ENCODE data around the gene CARS2. TPM values are rescaled to one million over a fixed set of nuclear protein-coding genes. Genes with fewer than 3 reads are reported as not detected.
"Not testable (repeated sequence)": the region's sequence is repeated elsewhere in the genome, so short reads cannot be mapped to it uniquely, and the experiment has no call there.

CARS2 gene
- total and polyA plus RNA-seq, 4 experiments from 2014 or later = 36.0 to 102 (median 79.6) TPM

- H3K4me3 Mint-ChIP-seq = peak overlapping the region; percentile 88 to 100 (median 96)
- Histone ChIP-seq H3K27ac (ENCODE audit: low read depth, low read length) (peak overlapping the region; percentile 92), H3K36me3 (ENCODE audit: insufficient read depth, low read length) (no peaks in the 10 kb centered on the region), H3K9me3 (ENCODE audit: control insufficient read depth in 1 of 2, low read length in 2 of 2) (no peaks in the 10 kb centered on the region), H3K4me1 (ENCODE audit: insufficient read depth, low read length) (peaks cover 22% of the 10 kb centered on the region), H3K27me3 (ENCODE audit: insufficient read depth, low read length) (no peaks in the 10 kb centered on the region), H3K4me3 (ENCODE audit: low read length in 2 of 2) (peak overlapping the region; percentile 94 to 98)
- peak overlapping the region; percentile 84 to 99 (median 98) for H3K27ac Mint-ChIP-seq
- peak in 3 of 5 donors; percentile 85 to 90 (median 88) for DNase-seq
- H3K4me1 Mint-ChIP-seq = peaks cover 13 to 41% (median 18%) of the 10 kb centered on the region in 4 donors
- peaks cover 0 to 2% of the 10 kb centered on the region in 2 donors for H3K27me3 Mint-ChIP-seq
- H3K36me3 Mint-ChIP-seq = peaks cover 0 to 28% of the 10 kb centered on the region in 2 donors
- intact Hi-C loops (cut with micrococcal nuclease) = no loop called here
- H3K9me3 Mint-ChIP-seq = peaks cover 0 to 9% (median 0%) of the 10 kb centered on the region in 8 donors
- POLR2A ChIA-PET (ENCODE audit: partially characterized antibody) = interaction anchor here (0.7 to 2.2 kb wide), 19 partner anchors 9 to 1875 kb away, joined by 3 to 26 read pairs (median 3); partner anchors contain the start of genes ANKRD10, NAXD, RAB20 and TUBGCP3
- CTCF ChIA-PET (ENCODE audit: partially characterized antibody) = interaction anchor here (0.6 to 0.8 kb wide), 2 partner anchors 9 to 31 kb away, joined by 3 read pairs; no protein-coding TSS in a partner anchor
These were observed 6.3 kb upstream of the CARS2 start for GRCh38 chr13:110712081-110712848.

GRCh38 chr13:110706570-110707372, 855 bp upstream of the CARS2 start:
- Mint-ChIP-seq H3K4me3 (peak overlapping the region; percentile 72 to 91 (median 88)), H3K9me3 (no peaks in the 10 kb centered on the region), H3K4me1 (peaks cover 31 to 55% (median 42%) of the 10 kb centered on the region in 4 donors), H3K27ac (peak overlapping the region; percentile 39 to 94 (median 83)), H3K36me3 (peaks cover 4 to 15% of the 10 kb centered on the region in 2 donors), H3K27me3 (no peaks in the 10 kb centered on the region)
- intact Hi-C loops (cut with micrococcal nuclease) = loop anchor here (1.0 to 2.0 kb wide), 2 partner anchors 9 to 446 kb away; no protein-coding TSS in a partner anchor
- Histone ChIP-seq H3K27ac (ENCODE audit: low read depth, low read length) (peak overlapping the region; percentile 74), H3K4me1 (ENCODE audit: insufficient read depth, low read length) (peaks cover 48% of the 10 kb centered on the region), H3K9me3 (ENCODE audit: control insufficient read depth in 1 of 2, low read length in 2 of 2) (no peaks in the 10 kb centered on the region), H3K27me3 (ENCODE audit: insufficient read depth, low read length) (no peaks in the 10 kb centered on the region), H3K4me3 (ENCODE audit: low read length in 2 of 2) (peak overlapping the region; percentile 49 to 63), H3K36me3 (ENCODE audit: insufficient read depth, low read length) (peaks cover 3% of the 10 kb centered on the region)
- ChIA-PET POLR2A (ENCODE audit: partially characterized antibody) (interaction anchor here (0.6 to 5.0 kb wide), 5 partner anchors 8 to 208 kb away, joined by 3 to 68 read pairs (median 4); partner anchors contain the start of genes ANKRD10, ING1 and RAB20), CTCF (ENCODE audit: partially characterized antibody) (interaction anchor here (0.6 to 1.7 kb wide), 2 partner anchors 24 to 26 kb away, joined by 3 to 7 read pairs; no protein-coding TSS in a partner anchor)
- no peak for DNase-seq

- Mint-ChIP-seq H3K27me3 (no peaks in the 10 kb centered on the region), H3K9me3 (no peaks in the 10 kb centered on the region), H3K4me1 (peaks cover 29 to 49% (median 39%) of the 10 kb centered on the region in 4 donors), H3K27ac (peak overlapping the region; percentile 78 to 96 (median 89)), H3K4me3 (peak overlapping the region; percentile 91 to 96 (median 94)), H3K36me3 (peaks cover 11 to 23% of the 10 kb centered on the region in 2 donors)
- Histone ChIP-seq H3K4me1 (ENCODE audit: insufficient read depth, low read length) (peaks cover 41% of the 10 kb centered on the region), H3K27me3 (ENCODE audit: insufficient read depth, low read length) (no peaks in the 10 kb centered on the region), H3K4me3 (ENCODE audit: low read length in 2 of 2) (peak overlapping the region; percentile 34 to 64), H3K27ac (ENCODE audit: low read depth, low read length) (peak overlapping the region; percentile 74), H3K36me3 (ENCODE audit: insufficient read depth, low read length) (peaks cover 16% of the 10 kb centered on the region), H3K9me3 (ENCODE audit: control insufficient read depth in 1 of 2, low read length in 2 of 2) (no peaks in the 10 kb centered on the region)
- intact Hi-C loops (cut with micrococcal nuclease) = loop anchor here (1.0 kb wide), 1 partner anchor 114 kb away; no protein-coding TSS in a partner anchor
- POLR2A ChIA-PET (ENCODE audit: partially characterized antibody) = interaction anchor here (0.7 to 5.0 kb wide), 7 partner anchors 10 to 209 kb away, joined by 3 to 68 read pairs (median 3); partner anchors contain the start of genes ANKRD10, ING1 and RAB20
- DNase-seq = no peak
- CTCF ChIA-PET (ENCODE audit: partially characterized antibody) = interaction anchor here (0.7 to 1.8 kb wide), 4 partner anchors 10 to 208 kb away, joined by 3 to 7 read pairs (median 5); no protein-coding TSS in a partner anchor
These were observed 525 bp downstream of the CARS2 start for GRCh38 chr13:110705356-110705825.

- Mint-ChIP-seq H3K27ac (peak overlapping the region in 3 of 7 donors; percentile 17 to 57 (median 17)), H3K36me3 (peaks cover 25 to 44% of the 10 kb centered on the region in 2 donors), H3K4me1 (peaks cover 34 to 62% (median 48%) of the 10 kb centered on the region in 4 donors), H3K9me3 (no peaks in the 10 kb centered on the region), H3K27me3 (no peaks in the 10 kb centered on the region), H3K4me3 (peak overlapping the region in 2 of 8 donors; percentile 42 to 47)
- DNase-seq = no peak
- Histone ChIP-seq H3K4me1 (ENCODE audit: insufficient read depth, low read length) (peaks cover 41% of the 10 kb centered on the region), H3K4me3 (ENCODE audit: low read length in 2 of 2) (no peak overlapping the region), H3K27me3 (ENCODE audit: insufficient read depth, low read length) (no peaks in the 10 kb centered on the region), H3K9me3 (ENCODE audit: control insufficient read depth in 1 of 2, low read length in 2 of 2) (no peaks in the 10 kb centered on the region), H3K36me3 (ENCODE audit: insufficient read depth, low read length) (peaks cover 35% of the 10 kb centered on the region), H3K27ac (ENCODE audit: low read depth, low read length) (no peak overlapping the region)
- ChIA-PET POLR2A (ENCODE audit: partially characterized antibody) (interaction anchor here (1.1 to 5.0 kb wide), 3 partner anchors 10 to 12 kb away, joined by 4 to 68 read pairs (median 12); partner anchors contain the start of gene ING1), CTCF (ENCODE audit: partially characterized antibody) (interaction anchor here (0.6 to 1.0 kb wide), 2 partner anchors 10 to 19 kb away, joined by 3 read pairs; no protein-coding TSS in a partner anchor)
- intact Hi-C loops (cut with micrococcal nuclease) = no loop called here
These were observed 3.1 kb downstream of the CARS2 start for GRCh38 chr13:110702591-110703526.

- H3K9me3 Mint-ChIP-seq = no peaks in the 10 kb centered on the region
- CTCF ChIA-PET (ENCODE audit: partially characterized antibody) = interaction anchor here (1.0 kb wide), 1 partner anchor 19 kb away, joined by 3 read pairs; no protein-coding TSS in a partner anchor
- Histone ChIP-seq H3K4me1 (ENCODE audit: insufficient read depth, low read length) (peaks cover 40% of the 10 kb centered on the region), H3K27ac (ENCODE audit: low read depth, low read length) (no peak overlapping the region), H3K4me3 (ENCODE audit: low read length in 2 of 2) (no peak overlapping the region), H3K36me3 (ENCODE audit: insufficient read depth, low read length) (peaks cover 35% of the 10 kb centered on the region), H3K27me3 (ENCODE audit: insufficient read depth, low read length) (no peaks in the 10 kb centered on the region), H3K9me3 (ENCODE audit: control insufficient read depth in 1 of 2, low read length in 2 of 2) (no peaks in the 10 kb centered on the region)
- POLR2A ChIA-PET (ENCODE audit: partially characterized antibody) = interaction anchor here (1.1 to 5.0 kb wide), 2 partner anchors 10 to 13 kb away, joined by 4 to 68 read pairs; partner anchors contain the start of gene ING1
- DNase-seq = no peak
- H3K4me1 Mint-ChIP-seq = peaks cover 36 to 63% (median 48%) of the 10 kb centered on the region in 4 donors
- H3K36me3 Mint-ChIP-seq = peaks cover 29 to 50% of the 10 kb centered on the region in 2 donors
- H3K27ac Mint-ChIP-seq = peak overlapping the region in 3 of 7 donors; percentile 7 to 83 (median 42)
- H3K27me3 Mint-ChIP-seq = no peaks in the 10 kb centered on the region
- intact Hi-C loops (cut with micrococcal nuclease) = no loop called here
- no peak overlapping the region for H3K4me3 Mint-ChIP-seq
These were observed 3.8 kb downstream of the CARS2 start for GRCh38 chr13:110702089-110702488.

GRCh38 chr13:110701061-110701460, 4.9 kb downstream of the CARS2 start:
- H3K27me3 Mint-ChIP-seq; H3K9me3 Mint-ChIP-seq; H3K9me3 ChIP-seq (ENCODE audit: control insufficient read depth in 1 of 2, low read length in 2 of 2); H3K4me3 Mint-ChIP-seq; H3K27me3 ChIP-seq (ENCODE audit: insufficient read depth, low read length); H3K27ac ChIP-seq (ENCODE audit: low read depth, low read length); CTCF ChIA-PET (ENCODE audit: partially characterized antibody); H3K4me3 ChIP-seq (ENCODE audit: low read length in 2 of 2); intact Hi-C loops (cut with micrococcal nuclease); DNase-seq: not testable (repeated sequence)
- POLR2A ChIA-PET (ENCODE audit: partially characterized antibody) = interaction anchor here (1.0 kb wide), 1 partner anchor 13 kb away, joined by 3 read pairs; the partner anchor contains the start of gene ING1
- H3K4me1 Mint-ChIP-seq = peaks cover 33 to 63% (median 45%) of the 10 kb centered on the region in 4 donors
- Histone ChIP-seq H3K4me1 (ENCODE audit: insufficient read depth, low read length) (peaks cover 32% of the 10 kb centered on the region), H3K36me3 (ENCODE audit: insufficient read depth, low read length) (peaks cover 35% of the 10 kb centered on the region)
- H3K27ac Mint-ChIP-seq = peak overlapping the region in 1 of 7 donors; percentile 81
- H3K36me3 Mint-ChIP-seq = peaks cover 29 to 60% of the 10 kb centered on the region in 2 donors

Data from CD4-positive, alpha-beta memory T cell (primary cell).